HG02588 (cell line): Measurements from ENCODE around the gene PRR19.
A peak's percentile ranks its signal among the peaks of the same experiment; 100 is the strongest.
"Not testable (repeated sequence)": the region's sequence is repeated elsewhere in the genome, so short reads cannot be mapped to it uniquely, and the experiment has no call there.

Source experiments
- ATAC-seq: cut with Tn5 transposase; IDR thresholded peaks from one replicate; pipeline ENCODE4 v1.9.1; 2021; ENCODE audit warnings: mild to moderate bottlenecking, moderate library complexity; ENCODE audit not compliant: unreplicated experiment

PRR19 gene

GRCh38 chr19:42301646-42302203 is at the start of gene PRR19:
PRR19 (plus strand) TSS chr19:42302132; CDS start chr19:42309585, 7,453 bp downstream.
- no peak for ATAC-seq

- ATAC-seq, result no peak
Observed at GRCh38 chr19:42252365-42253244, 49.3 kb upstream of the PRR19 start.

- ATAC-seq, result peak; percentile 7
Observed at GRCh38 chr19:42253245-42254088, 48.5 kb upstream of the PRR19 start.

GRCh38 chr19:42254089-42254849 is 47.7 kb upstream of the PRR19 start:
- peak; percentile 28 for ATAC-seq

GRCh38 chr19:42254850-42255765 is 46.8 kb upstream of the PRR19 start, which contains the start of gene ERF:
ERF (minus strand) TSS chr19:42255128; CDS start chr19:42254999, 129 bp downstream.
- ATAC-seq, result peak; percentile 61

- no peak for ATAC-seq
Observed at GRCh38 chr19:42255766-42256745, 45.9 kb upstream of the PRR19 start.

GRCh38 chr19:42257842-42258241 is 44.1 kb upstream of the PRR19 start:
- ATAC-seq, result not testable (repeated sequence)

GRCh38 chr19:42261763-42262162 is 40.2 kb upstream of the PRR19 start:
- ATAC-seq, result no peak

GRCh38 chr19:42266105-42266504 is 35.8 kb upstream of the PRR19 start:
- ATAC-seq, result not testable (repeated sequence)

GRCh38 chr19:42266928-42267603 is 34.9 kb upstream of the PRR19 start:
- not testable (repeated sequence) for ATAC-seq

- ATAC-seq, result no peak
Observed at GRCh38 chr19:42267644-42268141, 34.2 kb upstream of the PRR19 start.

- peak; percentile 50 for ATAC-seq
Observed at GRCh38 chr19:42268142-42268703, 33.7 kb upstream of the PRR19 start.

- ATAC-seq, result peak; percentile 75
Observed at GRCh38 chr19:42268704-42269477, 33.0 kb upstream of the PRR19 start, which contains the start of gene CIC. CIC (plus strand) TSS chr19:42269252; CDS start chr19:42271784, 2,532 bp downstream.

- no peak for ATAC-seq
Observed at GRCh38 chr19:42269478-42270345, 32.2 kb upstream of the PRR19 start.

GRCh38 chr19:42270346-42271044 is 31.4 kb upstream of the PRR19 start:
- ATAC-seq, result no peak
